Activated naive CD4-positive, alpha-beta T cell treated with anti-CD3 and anti-CD28 coated beads, Interleukin-2, amount 50 U/mL, for 24 hours (primary cell): ENCODE results near the gene ZNF783.
"Not testable (repeated sequence)": the region's sequence is repeated elsewhere in the genome, so short reads cannot be mapped to it uniquely, and the experiment has no call there.

Experiments
- H3K27ac Mint-ChIP-seq: one replicate; pipeline ENCODE4 v1.8.0; 2021; ENCODE audit warnings: mild to moderate bottlenecking, mixed read lengths
- H3K27me3 Mint-ChIP-seq: one replicate; pipeline ENCODE4 v1.8.0; 2021; ENCODE audit warnings: mixed read lengths
- H3K36me3 Mint-ChIP-seq: one replicate; pipeline ENCODE4 v1.8.0; 2021; ENCODE audit warnings: mixed read lengths
- H3K4me1 Mint-ChIP-seq: one replicate; pipeline ENCODE4 v1.8.0; 2021; ENCODE audit warnings: mixed read lengths
- H3K4me3 Mint-ChIP-seq: one replicate; pipeline ENCODE4 v1.8.0; 2021; ENCODE audit warnings: mild to moderate bottlenecking, mixed read lengths
- H3K9me3 Mint-ChIP-seq: one replicate; pipeline ENCODE4 v1.8.0; 2021; ENCODE audit warnings: mixed read lengths

ZNF783 gene

DNA sequence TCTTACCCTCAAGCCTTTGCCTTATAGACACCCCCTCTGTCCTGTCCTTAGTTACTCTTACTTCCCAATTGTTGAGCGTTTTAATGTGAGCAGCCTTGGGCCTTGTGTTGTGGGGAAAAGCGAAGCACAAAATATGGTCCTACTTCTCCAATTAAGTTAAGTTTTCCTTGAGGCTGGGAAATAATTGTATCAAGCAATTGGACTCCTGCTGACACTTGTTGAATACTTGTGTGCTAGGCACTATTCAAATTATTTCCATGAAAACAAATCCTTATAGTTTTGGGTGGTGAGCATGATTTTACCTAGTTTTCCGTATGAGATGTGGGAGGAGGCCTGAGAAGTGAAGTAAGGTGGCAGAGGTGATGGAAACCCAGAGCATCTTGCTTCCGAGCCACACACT, 5.4 kb upstream of the ZNF783 start:
- no peak overlapping the region for H3K4me3 Mint-ChIP-seq
- H3K27ac Mint-ChIP-seq: no peak overlapping the region
- H3K36me3 Mint-ChIP-seq: peaks cover 4% of the 10 kb centered on the region
- H3K27me3 Mint-ChIP-seq: no peaks in the 10 kb centered on the region
- no peaks in the 10 kb centered on the region for H3K9me3 Mint-ChIP-seq
- H3K4me1 Mint-ChIP-seq: peaks cover 15% of the 10 kb centered on the region

DNA sequence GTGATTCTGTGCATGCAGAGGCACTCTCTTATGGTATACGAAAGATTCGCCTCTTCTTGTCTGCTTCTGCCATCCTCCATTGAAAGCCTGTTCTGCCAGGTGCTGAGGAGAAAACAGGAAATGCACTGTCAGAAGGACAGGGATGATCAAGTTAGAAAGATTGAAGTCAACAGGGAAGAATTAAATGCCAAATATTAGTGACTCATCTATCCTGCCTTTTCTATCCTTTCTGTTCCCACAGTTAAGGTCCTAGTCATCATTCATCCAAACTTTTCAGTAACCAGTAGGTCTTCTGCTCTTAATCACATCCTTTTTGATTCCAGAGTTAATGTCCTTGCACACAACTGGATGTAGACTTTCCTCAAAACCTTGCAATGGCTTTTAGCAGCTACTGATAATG, 4.8 kb upstream of the ZNF783 start:
- Mint-ChIP-seq H3K36me3 (peaks cover 2% of the 10 kb centered on the region), H3K4me1 (peaks cover 17% of the 10 kb centered on the region), H3K27ac (no peak overlapping the region), H3K27me3 (no peaks in the 10 kb centered on the region), H3K9me3 (no peaks in the 10 kb centered on the region), H3K4me3 (no peak overlapping the region)

DNA sequence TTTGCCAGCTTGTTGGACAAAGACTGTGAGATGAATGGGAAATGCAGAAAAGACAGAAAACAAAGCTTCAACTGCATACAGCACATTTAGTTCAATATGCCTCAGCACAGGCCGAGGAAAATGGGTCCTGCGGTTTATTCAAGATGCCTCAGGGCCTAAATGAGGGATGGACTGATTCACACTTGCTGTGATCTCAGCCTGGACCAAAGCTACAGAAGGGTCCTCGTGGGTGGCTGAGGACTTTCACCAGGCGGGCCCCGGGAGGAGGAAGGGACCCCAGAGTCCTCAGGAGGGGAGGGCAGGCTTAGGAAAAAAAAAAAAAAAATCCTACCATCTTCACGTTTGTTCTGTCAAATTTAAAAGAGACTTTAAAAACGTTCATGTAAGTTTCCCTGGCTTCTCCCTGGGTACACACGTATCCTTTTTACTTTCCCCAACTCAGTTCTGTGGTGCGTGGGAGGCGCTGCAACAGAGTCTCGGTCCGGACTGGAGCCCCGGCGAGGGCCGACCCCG, 624 bp upstream of the ZNF783 start:
- Mint-ChIP-seq H3K9me3 (no peaks in the 10 kb centered on the region), H3K27me3 (no peaks in the 10 kb centered on the region), H3K4me1 (peaks cover 40% of the 10 kb centered on the region), H3K36me3 (peaks cover 2% of the 10 kb centered on the region), H3K4me3 (peak overlapping the region; percentile 87), H3K27ac (peak overlapping the region; percentile 93)

DNA sequence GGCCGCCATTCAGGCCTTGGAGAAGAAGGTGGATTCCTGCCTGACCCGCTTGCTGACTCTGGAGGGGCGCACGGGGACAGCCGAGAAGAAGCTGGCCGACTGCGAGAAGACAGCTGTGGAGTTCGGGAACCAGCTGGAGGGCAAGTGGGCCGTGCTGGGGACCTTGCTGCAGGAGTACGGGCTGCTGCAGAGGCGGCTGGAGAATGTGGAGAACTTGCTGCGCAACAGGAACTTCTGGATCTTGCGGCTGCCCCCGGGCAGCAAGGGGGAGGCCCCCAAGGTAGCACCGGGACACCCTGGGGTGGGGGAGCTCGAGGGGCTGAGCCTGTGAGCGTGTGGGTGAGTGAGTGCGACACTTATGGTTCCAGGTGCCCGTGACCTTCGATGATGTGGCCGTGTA, 4.5 kb downstream of the ZNF783 start:
- Mint-ChIP-seq H3K4me3 (no peak overlapping the region), H3K9me3 (no peaks in the 10 kb centered on the region), H3K27ac (no peak overlapping the region), H3K36me3 (peaks cover 18% of the 10 kb centered on the region), H3K27me3 (no peaks in the 10 kb centered on the region), H3K4me1 (peaks cover 30% of the 10 kb centered on the region)

DNA sequence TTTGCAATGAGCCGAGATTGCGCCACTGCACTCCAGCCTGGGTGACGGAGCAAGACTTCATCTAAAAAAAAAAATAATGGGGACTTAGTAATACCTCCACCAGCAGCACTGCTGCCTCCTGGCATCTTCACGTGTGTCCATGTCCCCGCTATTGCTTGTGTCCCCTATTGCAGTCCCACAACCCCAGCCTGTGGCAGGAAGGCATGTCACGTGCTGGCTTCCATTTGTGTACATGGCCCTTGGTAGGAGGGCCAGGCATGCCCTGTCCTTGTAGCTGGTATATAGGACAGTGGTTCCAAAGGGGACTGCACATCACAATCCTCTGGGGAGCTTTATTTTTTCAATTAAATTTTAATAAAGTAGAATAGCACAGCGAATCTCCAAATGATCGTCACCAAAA, 5.7 kb downstream of the ZNF783 start:
- Mint-ChIP-seq H3K27ac (peak overlapping the region; percentile 61), H3K36me3 (peaks cover 20% of the 10 kb centered on the region), H3K27me3 (no peaks in the 10 kb centered on the region), H3K4me3 (no peak overlapping the region), H3K4me1 (peaks cover 28% of the 10 kb centered on the region), H3K9me3 (no peaks in the 10 kb centered on the region)

DNA sequence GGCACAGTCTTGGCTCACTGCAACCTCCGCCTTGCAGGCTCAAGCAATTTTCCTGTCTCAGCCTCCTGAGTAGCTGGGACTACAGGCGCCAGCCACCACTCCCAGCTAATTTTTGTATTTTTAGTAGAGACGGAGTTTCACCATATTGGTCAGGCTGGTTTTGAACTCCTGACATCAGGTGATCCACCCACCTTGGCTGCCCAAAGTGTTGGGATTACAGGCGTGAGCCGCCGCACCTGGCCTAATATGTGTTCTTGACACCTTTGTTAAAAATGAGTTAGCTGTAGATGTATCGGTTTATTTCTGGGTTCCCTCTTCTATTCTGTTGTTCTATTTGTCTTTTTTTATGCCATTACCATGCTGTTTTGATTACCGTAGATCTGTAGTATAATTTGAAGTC, 12.4 kb downstream of the ZNF783 start:
- not testable (repeated sequence) for H3K27me3 Mint-ChIP-seq, H3K9me3 Mint-ChIP-seq, H3K4me3 Mint-ChIP-seq, H3K27ac Mint-ChIP-seq
- Mint-ChIP-seq H3K36me3 (peaks cover 26% of the 10 kb centered on the region), H3K4me1 (peaks cover 24% of the 10 kb centered on the region)

DNA sequence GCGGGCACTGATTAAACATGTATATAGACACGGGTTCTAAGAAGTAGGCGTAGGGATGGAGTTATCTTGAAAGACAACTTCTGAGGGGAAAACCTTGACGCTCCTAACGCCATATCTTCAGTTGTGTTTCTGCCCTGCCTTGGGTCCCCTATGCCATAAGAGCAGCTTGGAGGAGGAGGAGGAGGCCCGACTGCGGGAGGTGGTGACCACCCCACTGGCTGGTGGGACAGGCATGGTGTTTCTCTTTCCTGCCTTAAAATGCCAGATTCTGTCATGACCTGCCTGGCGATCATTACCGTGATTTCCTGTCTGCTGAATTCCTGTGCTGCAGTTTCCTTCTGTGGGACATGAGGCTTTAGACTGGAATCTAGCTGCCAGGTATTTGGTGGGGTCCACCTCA, 15.9 kb downstream of the ZNF783 start:
- Mint-ChIP-seq H3K27ac (no peak overlapping the region), H3K4me1 (peaks cover 23% of the 10 kb centered on the region), H3K27me3 (no peaks in the 10 kb centered on the region), H3K4me3 (no peak overlapping the region), H3K36me3 (peaks cover 22% of the 10 kb centered on the region), H3K9me3 (no peaks in the 10 kb centered on the region)

DNA sequence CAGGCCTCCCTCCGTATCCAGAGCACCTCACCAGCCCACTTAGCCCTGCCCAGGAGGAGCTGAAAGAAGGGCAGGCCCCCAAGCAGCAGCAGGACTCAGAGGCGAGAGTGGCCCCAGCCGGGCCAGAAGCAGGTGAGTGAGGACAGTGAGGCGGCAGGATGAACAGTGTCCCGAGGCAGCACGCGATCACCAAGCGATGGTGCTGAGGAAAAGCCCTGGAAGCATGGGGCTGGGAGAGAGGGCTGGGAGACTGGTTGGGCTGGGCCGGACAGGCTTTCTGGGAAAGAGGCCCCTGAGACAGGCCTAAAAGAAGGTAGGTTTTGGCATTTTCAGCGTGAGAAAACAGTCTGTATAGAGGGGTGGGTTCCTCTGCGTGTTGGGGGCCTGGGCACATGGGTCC, 16.4 kb downstream of the ZNF783 start:
- no peak overlapping the region for H3K27ac Mint-ChIP-seq
- no peaks in the 10 kb centered on the region for H3K27me3 Mint-ChIP-seq
- no peaks in the 10 kb centered on the region for H3K9me3 Mint-ChIP-seq
- H3K4me1 Mint-ChIP-seq: peaks cover 18% of the 10 kb centered on the region
- H3K36me3 Mint-ChIP-seq: peaks cover 20% of the 10 kb centered on the region
- H3K4me3 Mint-ChIP-seq: no peak overlapping the region

DNA sequence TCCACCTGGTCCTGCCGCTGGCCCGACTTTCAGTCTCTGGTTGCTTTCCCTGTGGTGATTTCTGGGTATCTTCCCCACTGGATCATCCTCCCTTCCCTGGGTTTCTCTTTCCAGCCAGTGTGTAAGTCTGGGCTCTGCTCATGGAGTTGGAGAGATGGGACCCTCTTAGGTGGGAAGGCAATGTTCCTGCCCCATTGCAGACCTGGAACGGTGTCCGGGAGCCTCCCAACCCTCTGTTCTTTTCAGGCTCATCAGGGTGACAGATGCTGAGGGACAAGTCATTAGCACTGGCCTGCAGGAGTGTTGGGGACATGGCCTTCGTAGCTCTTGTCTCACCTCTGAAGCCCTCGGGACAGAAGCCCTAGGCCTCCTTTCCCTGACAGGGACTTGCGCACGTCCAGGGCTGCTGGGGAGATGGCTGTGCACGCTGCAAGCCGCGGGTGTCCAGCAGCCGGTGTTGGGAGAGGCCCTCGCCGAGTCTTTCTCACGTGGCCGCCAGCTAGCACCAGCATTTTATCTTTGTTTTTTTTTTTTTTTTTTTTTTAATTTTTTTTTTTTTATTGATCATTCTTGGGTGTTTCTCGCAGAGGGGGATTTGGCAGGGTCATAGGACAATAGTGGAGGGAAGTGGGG, 17.2 kb downstream of the ZNF783 start:
- no peak overlapping the region for H3K4me3 Mint-ChIP-seq
- H3K36me3 Mint-ChIP-seq: peaks cover 16% of the 10 kb centered on the region
- no peaks in the 10 kb centered on the region for H3K27me3 Mint-ChIP-seq

DNA sequence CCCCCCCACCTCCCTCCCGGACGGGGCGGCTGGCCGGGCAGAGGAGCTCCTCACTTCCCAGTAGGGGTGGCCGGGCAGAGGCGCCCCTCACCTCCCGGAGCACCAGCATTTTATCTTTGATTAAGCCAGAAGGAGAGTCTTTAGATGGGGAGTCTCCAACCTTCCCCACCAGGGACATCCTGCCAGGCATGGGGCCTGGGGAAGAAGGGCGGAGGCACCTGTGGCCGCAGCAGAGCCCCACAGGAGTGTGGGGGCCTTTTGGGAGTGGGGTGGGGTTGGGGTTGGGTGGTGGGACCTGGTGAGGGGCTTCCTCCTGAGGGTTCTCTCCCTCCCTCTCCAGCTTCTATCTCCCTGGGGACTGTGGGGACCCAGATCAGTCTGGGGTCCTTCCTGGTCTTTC, 18.2 kb downstream of the ZNF783 start:
- Mint-ChIP-seq H3K4me1 (peaks cover 18% of the 10 kb centered on the region), H3K9me3 (no peaks in the 10 kb centered on the region), H3K27ac (no peak overlapping the region), H3K4me3 (no peak overlapping the region), H3K36me3 (peaks cover 12% of the 10 kb centered on the region), H3K27me3 (no peaks in the 10 kb centered on the region)

More for the DNA sequence above, 17.2 kb downstream of the ZNF783 start:
- H3K27ac Mint-ChIP-seq: no peak overlapping the region
- H3K9me3 Mint-ChIP-seq: no peaks in the 10 kb centered on the region
- H3K4me1 Mint-ChIP-seq: peaks cover 17% of the 10 kb centered on the region

DNA sequence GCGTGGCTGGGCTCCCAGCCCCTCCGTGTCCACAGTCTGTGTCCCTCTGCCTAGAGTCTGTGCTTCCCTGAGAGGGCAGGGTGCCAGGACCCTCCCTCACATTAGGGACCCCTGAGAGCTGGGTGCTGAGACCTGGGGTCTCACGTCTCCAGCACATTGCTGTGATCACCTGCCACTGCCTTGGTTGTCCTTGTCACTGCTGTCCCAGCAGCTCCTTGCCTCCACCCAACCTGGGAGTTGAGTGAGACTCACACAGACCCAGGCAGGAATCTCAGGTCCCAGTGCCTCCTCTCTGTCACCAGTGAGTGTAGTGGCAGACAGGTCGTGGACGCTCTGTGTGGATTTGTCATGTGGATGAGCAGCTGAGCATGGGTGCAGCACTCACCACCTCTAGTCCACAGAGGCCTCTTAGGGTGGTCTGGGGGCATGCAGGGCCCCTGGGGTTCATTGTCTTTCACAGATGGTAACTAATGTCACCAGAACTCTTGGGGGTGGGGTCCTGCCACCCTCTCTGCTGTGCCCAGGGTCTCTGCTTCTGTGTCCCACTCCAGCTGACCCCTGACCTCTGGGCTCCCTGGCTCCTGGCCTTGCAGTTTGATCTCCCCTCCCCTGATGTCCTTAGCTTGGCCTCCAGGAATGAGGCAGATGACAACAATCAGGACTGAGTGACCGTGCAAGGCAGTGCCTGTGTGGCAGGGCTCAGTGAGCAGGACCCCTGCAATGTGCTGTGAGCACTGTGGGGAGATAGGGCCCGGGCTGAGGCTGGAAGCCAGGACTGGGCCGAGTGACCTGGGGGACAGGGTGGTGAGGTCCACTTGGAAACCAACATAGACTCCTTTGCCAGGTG, 18.9 kb downstream of the ZNF783 start:
- no peaks in the 10 kb centered on the region for H3K9me3 Mint-ChIP-seq
- no peaks in the 10 kb centered on the region for H3K27me3 Mint-ChIP-seq
- no peak overlapping the region for H3K27ac Mint-ChIP-seq
- H3K36me3 Mint-ChIP-seq: peaks cover 12% of the 10 kb centered on the region
- H3K4me1 Mint-ChIP-seq: peaks cover 23% of the 10 kb centered on the region
- H3K4me3 Mint-ChIP-seq: no peak overlapping the region

DNA sequence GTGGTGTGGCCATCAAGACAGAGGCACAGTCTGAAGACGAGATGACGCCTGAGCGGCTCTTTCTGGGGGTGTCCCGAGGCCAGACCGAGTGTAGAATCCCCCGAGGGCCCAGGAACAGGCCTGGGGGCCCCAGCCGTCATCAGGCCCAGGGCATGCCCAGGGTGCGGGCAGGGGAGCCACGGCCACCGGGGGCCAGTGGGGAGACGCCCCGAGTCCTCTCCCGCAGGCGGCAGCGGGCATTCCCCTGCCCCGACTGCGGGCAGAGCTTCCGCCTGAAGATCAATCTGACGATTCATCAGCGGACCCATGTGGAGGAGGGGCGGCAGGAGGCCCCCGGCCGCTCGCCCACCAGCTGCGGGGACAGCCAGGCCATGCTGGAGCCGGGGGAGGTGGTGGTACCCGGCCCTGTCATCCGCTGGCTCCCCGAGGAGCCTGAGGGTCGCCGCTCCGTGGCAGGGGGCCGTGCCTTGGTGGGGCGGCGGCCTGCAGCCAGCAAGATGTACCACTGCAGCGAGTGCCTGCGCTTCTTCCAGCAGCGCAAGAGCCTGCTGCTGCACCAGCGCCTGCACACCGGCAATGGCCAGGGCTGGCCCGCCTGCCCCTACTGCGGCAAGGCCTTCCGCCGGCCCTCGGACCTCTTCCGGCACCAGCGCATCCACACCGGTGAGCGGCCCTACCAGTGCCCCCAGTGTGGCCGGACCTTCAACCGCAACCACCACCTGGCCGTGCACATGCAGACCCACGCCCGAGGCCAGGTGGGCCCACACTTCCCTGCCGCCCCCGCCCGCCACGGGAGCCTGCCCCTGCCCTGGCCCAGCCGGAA, 19.7 kb downstream of the ZNF783 start:
- no peak overlapping the region for H3K4me3 Mint-ChIP-seq
- H3K4me1 Mint-ChIP-seq: peaks cover 28% of the 10 kb centered on the region
- H3K27ac Mint-ChIP-seq: no peak overlapping the region
- no peaks in the 10 kb centered on the region for H3K9me3 Mint-ChIP-seq
- no peaks in the 10 kb centered on the region for H3K27me3 Mint-ChIP-seq
- H3K36me3 Mint-ChIP-seq: peaks cover 8% of the 10 kb centered on the region

DNA sequence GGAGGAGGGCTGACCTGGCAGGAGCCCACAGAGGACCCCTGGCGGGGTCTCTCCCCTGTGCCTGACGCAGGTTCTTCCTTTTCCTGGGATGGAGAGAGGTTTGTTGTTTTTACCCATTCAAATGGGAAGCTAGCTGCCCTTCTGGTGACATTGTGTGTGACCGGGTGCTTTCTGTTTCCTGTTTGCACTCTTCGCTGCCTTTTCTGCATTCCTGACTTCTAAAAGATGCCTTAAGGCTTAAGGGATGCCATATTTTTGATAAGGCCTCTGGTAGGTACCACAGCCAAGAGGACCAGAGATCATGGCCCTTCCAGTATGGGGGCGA, 20.3 kb downstream of the ZNF783 start:
- H3K9me3 Mint-ChIP-seq: no peaks in the 10 kb centered on the region
- H3K36me3 Mint-ChIP-seq: peaks cover 8% of the 10 kb centered on the region
- H3K27me3 Mint-ChIP-seq: no peaks in the 10 kb centered on the region
- no peak overlapping the region for H3K27ac Mint-ChIP-seq
- no peak overlapping the region for H3K4me3 Mint-ChIP-seq
- H3K4me1 Mint-ChIP-seq: peaks cover 34% of the 10 kb centered on the region

DNA sequence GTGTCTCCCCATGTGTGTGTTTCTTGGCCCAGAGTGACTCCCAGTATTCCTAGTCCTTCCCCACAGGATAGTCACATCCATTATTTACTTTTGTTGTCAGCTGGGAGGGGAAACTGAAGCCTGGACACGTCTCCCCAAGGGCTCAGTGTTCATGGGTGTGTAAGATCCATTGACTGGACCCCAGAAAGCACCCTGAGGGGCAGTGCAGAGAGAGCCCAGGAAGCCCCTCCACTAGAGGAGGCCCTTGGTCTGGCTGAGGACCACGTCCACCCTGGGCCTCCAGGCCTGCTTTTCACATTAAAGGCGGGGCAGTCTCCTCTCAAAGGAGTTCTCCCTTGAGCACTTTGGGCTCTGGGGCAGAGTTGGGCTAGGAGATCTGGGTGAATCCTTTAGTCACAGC, 21.3 kb downstream of the ZNF783 start:
- Mint-ChIP-seq H3K36me3 (peaks cover 6% of the 10 kb centered on the region), H3K4me1 (peaks cover 39% of the 10 kb centered on the region), H3K27ac (no peak overlapping the region), H3K27me3 (no peaks in the 10 kb centered on the region), H3K4me3 (no peak overlapping the region), H3K9me3 (no peaks in the 10 kb centered on the region)

DNA sequence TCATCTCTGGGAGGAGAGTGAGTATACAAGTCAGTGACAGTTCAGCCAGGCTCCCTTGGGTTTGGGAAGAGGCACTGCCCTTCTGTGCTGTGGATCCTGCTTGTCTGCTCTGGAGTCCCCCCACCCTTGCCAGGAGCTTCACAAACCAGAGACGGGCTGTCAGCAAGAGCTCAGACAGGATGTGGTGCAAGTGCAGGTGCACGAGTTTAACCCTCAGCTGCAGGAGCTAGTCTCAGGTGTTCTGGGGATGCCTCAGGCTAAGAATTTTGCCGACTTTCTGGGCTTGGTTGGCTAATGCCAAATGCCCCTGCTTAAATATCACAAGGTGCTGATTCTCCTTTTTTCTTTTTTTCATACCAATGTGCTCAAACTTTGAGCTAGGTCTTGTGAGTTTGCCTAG, 22.3 kb downstream of the ZNF783 start:
- peak overlapping the region; percentile 97 for H3K4me3 Mint-ChIP-seq
- H3K27me3 Mint-ChIP-seq: no peaks in the 10 kb centered on the region
- H3K36me3 Mint-ChIP-seq: peaks cover 4% of the 10 kb centered on the region
- no peaks in the 10 kb centered on the region for H3K9me3 Mint-ChIP-seq
- H3K4me1 Mint-ChIP-seq: peaks cover 39% of the 10 kb centered on the region
- H3K27ac Mint-ChIP-seq: peak overlapping the region; percentile 62
